Muscle of back (tissue), 11 donors: ENCODE results near the gene PIGU. TPM values are rescaled to one million over a fixed set of nuclear protein-coding genes. Genes with fewer than 3 reads are reported as not detected.
"Not testable (repeated sequence)": the region's sequence is repeated elsewhere in the genome, so short reads cannot be mapped to it uniquely, and the experiment has no call there.

Experiments used
- DNase-seq, 3 donors: peaks; one replicate each; pipeline versions ENCODE4 v3.0.0 to v3.0.0-alpha.2; 2013
- polyA plus RNA-seq, 10 donors: library from polyadenylated mRNA; unstranded; fragments of 120-200 nt; gene quantifications; one replicate each; pipeline ENCODE4 v1.2.1, GENCODE V29; 2013; ENCODE audit not compliant: insufficient read length in 10 of 10

The PIGU gene
- polyA plus RNA-seq, 10 donors = 19.7 to 25.8 (median 23.9) TPM

DNA sequence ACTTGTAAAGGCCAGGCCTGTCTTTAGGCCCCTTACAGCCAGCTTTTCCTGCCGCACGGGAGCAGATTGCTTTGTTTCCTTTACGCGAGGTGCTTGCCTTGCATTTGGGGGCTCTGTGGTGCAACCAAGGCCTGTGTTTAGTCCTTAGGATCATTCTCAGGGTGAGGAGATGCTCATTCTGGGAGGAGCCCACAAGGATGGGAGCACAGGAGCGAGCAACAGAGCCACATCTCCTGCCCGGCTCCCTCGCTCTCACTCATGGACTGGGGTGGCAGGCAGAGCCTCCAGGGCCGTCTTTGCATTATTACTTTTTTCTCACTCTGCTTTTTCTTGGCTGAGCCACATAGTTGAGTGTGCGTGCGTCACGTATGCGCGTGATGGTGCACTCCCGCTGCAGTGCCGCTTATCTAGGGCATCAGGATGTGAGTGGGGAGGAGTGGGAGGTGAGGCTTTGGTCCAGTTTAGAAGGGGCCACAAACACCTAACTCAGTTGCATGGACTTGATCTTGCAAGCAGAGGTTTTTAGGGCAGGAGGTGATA, 141.5 kb downstream of the PIGU start:
- DNase-seq = no peak

DNA sequence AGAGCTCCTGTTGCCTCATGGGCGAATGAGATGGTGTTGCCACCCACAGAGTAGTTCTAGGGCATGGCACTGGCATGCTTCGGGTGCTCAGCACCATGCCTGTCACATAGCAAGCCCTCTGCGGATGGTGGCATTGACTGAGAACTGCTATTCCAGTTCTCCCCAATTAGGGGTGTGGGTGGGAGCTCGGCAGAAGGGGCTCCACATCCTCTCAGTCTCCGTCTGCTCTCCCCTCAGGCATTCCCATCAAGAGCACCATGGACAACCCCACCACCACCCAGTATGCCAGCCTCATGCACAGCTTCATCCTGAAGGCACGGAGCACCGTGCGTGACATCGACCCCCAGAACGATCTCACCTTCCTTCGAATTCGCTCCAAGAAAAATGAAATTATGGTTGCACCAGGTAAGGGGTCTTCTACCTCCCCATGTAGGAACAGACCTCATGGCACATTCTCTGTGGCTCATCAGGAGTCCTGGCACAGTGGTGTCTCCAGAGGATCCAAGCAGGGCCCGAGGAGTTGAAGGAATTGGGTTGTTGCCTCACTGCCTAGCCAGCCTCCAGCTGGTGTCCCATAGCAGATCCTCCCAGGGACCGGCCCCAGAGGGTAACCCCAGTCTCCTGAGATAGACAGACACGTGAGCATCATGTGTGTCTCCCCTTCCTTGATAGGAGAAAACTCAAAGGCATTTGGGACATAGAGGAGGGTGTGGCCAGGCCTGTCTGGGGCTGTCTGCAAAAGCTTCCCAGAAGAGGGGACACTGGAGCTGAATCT, 142.3 kb downstream of the PIGU start:
- no peak for DNase-seq

DNA sequence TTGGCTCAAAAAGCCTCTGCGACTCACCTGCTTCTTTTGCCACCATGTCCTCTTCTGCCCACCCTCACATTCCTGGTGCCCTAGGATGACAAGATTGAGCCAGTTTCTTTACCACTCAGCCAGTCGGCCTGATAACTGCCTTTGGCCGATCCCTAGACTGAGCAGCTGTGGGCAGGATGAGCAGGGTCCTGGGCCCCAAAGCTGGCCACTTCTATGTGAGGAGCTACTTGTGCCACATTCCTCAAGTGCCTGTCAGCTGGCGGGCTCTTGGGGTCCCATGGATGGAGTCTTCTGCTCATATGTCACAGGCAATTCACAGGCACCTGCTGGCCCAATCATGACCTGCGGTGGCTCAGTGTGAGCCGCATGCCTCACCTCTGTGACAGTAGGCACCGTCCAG, 144.1 kb downstream of the PIGU start:
- DNase-seq = no peak

DNA sequence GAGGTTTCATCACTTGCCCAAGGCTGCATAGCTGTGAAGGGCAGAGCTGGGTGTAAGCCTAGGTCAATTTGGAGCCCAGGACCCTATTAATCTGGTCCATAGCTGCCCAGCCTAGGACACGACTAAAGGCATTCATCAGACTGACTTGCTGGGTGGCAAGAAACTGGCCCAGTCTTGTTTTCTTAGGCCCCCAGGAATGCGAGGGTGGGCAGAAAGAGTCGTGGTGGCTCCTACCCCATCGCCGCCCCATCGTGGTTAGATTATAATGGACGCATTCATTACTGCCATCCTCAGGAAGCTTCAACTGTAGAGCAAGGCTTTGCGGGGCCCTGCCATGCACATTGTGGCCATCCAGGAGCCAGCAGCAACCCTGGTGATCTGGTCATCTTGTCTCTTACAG, 144.6 kb downstream of the PIGU start:
- DNase-seq = no peak

- DNase-seq = no peak
Observed at GRCh38 chr20:34531608-34532265, 145.2 kb downstream of the PIGU start.

DNA sequence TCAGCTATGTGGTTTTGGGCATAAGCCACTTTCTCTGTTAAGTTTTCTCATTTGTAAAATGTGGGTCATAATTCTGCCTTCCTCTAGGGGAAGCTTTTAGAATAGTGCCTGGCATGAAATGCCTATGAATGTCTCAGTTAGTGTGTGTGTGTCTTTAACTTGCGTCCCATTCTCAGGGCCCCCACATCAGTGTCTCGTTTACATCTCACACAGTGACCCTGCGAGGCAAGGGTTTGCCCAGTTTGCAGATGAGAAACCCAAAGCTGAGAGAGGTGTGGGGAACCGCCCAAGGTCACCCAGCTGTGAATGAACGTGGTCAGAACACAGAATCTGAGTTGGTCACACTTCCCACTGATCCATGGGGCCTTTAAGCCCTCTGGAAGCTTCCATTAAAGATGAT, 146.6 kb downstream of the PIGU start:
- DNase-seq = no peak

- no peak for DNase-seq
Observed at GRCh38 chr20:34529742-34530141, 147.2 kb downstream of the PIGU start.

DNA sequence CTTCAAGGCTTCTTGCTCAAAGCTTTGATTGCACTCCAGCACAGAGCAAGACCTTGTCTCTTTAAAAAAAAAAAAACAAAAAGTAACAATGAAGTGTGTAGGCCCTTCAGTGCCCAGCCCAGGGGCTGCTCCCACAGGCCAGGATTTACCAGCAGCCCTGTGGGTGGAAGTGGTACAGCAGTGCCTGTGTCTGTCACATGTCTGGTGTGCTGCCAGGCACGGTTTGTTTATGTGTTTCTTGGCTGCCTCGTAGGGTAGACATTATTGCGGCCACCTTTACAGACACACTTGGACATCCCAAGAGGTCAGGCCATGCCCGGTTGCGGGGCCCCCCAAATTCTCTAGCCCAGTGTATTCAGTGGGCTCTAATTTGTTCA, 148.0 kb downstream of the PIGU start:
- DNase-seq = no peak

GRCh38 chr20:34527016-34527415, 149.9 kb downstream of the PIGU start:
- no peak for DNase-seq

DNA sequence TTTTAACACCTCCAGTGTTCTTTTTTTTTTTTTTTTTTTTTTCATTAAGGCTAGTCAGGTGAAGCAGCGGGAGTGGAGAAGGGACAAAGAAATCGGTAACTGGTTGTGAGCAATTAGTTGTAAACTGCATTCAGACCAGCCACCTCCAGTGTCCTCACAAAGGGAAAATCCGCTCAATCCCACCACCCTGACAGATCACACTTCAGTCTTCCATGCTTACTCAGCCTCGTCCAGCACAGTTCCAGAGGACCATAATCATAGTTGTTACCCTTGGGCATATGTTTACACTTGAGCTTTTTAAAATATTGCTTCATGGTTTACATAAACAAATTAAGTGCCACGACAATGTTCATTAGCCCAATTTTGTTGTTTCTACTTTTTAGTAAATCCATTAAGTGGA, 150.4 kb downstream of the PIGU start:
- DNase-seq = no peak

DNA sequence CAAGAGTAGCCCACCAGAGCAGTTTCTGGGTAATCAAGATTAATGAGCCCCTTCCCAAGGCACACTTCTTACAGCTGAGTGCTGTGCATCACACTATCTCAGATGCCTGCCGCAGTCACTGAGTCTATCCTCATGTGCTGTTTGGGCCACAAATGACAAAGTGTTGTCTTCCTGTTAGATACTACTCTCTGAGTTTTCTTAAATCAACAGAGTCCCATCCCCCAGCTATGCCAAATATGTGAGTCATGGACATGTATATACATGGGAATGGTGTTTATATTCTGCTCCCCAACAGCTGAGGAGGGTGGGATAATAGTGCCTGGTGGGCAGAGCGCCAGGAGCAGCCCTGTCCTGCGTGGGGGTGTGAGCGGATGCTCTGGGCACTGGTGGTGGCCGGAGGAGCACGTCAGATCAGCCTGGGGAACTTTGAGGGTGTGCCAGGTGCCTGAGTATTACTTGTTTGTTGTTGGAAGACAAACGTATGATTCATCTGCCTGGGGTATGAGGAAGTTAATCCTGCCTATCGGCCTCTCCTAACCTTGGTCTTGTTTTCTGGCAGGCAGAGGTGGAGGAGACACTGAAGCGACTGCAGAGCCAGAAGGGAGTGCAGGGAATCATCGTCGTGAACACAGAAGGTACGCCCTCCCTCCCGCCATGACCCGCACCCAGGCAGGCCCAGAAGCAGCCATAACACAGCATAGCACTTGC, 151.0 kb downstream of the PIGU start:
- DNase-seq = peak; percentile 33 to 87 (median 49)

- DNase-seq = no peak
Observed at GRCh38 chr20:34525342-34525708, 151.6 kb downstream of the PIGU start.

- DNase-seq = no peak
Observed at GRCh38 chr20:34524426-34524825, 152.5 kb downstream of the PIGU start.

- DNase-seq = peak in 1 of 3 donors; percentile 45
Observed at GRCh38 chr20:34522969-34523871, 153.7 kb downstream of the PIGU start.

DNA sequence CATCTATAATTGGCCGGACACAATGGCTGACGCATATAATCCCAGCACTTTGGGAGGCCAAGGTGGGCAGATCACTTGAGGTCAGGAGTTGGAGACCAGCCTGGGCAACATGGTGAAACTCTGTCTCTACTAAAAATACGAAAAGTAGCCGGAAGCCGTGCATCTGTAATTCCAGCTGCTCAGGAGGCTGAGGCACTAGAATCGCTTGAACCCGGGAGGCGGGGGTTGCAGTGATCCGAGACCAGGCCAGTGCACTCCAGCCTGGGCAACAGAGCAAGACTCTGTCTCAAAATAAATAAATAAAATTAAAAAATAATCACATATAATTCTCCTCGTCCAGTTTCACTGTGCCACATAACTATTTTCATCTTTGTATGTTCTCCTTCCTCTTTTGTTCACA, 157.1 kb downstream of the PIGU start:
- not testable (repeated sequence) for DNase-seq

GRCh38 chr20:34518863-34519262, 158.0 kb downstream of the PIGU start:
- not testable (repeated sequence) for DNase-seq

DNA sequence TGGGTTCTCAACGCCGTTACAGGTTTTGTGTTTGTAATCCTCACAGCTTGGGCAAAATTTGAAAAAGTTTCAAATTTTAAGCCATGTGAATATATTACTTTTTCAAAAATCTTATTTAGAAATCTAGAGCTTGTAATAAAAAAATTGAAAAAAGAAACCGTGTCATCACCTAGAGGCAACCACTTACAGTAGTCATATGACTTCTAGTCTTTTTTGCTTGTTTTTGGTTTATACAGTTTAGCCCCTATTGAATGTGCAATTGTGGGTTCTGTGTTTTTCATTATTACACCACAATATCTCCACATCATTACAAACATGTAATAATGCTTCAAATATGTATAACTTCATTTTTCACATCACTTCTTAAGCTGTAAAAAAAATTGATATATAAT, 159.8 kb downstream of the PIGU start:
- DNase-seq = no peak

- DNase-seq = peak; percentile 98 to 99 (median 98)
Observed at GRCh38 chr20:34516247-34517113, 160.4 kb downstream of the PIGU start, which contains the start of gene DYNLRB1. DYNLRB1 (plus strand) TSS chr20:34516422; CDS start chr20:34516459, 37 bp downstream.

DNA sequence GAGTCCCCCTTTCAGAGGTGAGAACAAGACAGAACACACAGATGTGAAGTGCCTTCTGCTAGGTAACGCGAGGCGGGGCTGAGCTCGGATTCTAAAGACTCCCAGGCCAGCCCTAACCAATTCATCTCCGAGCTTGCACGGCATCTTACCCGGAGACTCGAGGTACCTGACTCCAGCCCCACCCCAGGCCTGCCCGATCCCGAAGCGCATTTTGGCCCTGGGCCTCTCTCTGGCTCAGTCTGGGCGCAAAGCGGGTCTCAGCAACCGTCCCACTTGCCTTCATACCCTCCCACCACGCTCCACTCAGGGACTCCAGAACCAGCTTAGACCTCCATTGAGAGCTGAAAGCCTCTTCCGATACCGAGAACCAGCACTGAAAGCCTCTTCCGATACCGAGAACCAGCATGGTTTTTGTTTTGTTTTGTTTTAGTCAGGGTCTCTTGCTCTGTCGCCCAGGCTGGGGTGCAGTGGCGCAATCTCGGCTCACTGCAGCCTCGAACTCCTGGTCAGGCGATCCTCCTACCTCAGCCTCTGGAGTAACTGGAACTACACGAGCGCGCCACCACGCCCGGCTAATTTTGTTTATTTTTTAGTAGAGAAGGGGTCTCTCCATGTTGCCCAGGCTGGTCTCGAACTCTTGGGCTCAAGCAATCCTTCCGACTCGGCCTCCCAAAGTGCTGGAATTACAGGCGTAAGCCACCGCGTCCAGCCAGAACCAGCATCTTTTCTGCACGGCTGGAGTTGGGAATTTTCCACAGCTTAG, 161.2 kb downstream of the PIGU start:
- DNase-seq = peak in 1 of 3 donors; percentile 70
